Measurements from ENCODE around the gene VAMP8.

Gene VAMP8

DNA sequence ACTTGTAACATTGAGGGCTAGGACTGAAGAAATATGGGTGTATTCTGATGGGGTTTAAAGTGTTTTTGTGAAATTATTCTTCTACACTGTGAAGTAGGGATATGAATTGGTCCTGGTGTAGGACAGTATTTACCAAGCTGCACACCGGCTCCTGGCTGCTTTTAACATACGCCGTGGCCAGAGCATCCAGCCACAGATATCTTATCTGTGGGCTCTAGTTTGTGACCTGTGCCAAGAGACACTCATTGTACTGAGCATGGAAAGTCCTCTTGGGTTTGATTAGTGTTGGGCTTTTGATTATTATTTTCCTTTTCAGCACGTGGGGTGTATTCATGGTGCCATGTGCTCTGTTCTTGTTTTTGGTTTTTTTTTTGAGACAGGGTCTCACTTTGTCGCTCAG, 46.6 kb downstream of the VAMP8 start:
- no peak for ATAC-seq
- TF ChIP-seq, protein P1, sequence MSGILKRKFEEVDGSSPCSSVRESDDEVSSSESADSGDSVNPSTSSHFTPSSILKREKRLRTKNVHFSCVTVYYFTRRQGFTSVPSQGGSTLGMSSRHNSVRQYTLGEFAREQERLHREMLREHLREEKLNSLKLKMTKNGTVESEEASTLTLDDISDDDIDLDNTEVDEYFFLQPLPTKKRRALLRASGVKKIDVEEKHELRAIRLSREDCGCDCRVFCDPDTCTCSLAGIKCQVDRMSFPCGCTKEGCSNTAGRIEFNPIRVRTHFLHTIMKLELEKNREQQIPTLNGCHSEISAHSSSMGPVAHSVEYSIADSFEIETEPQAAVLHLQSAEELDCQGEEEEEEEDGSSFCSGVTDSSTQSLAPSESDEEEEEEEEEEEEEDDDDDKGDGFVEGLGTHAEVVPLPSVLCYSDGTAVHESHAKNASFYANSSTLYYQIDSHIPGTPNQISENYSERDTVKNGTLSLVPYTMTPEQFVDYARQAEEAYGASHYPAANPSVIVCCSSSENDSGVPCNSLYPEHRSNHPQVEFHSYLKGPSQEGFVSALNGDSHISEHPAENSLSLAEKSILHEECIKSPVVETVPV (CRISPR knock-in tag; IDR thresholded peaks at IDR 0.05): no peak
- TF ChIP-seq BACH2 (CRISPR knock-in tag; IDR thresholded peaks at IDR 0.05; ENCODE audit: borderline replicate concordance): no peak
- TF ChIP-seq, protein P2, sequence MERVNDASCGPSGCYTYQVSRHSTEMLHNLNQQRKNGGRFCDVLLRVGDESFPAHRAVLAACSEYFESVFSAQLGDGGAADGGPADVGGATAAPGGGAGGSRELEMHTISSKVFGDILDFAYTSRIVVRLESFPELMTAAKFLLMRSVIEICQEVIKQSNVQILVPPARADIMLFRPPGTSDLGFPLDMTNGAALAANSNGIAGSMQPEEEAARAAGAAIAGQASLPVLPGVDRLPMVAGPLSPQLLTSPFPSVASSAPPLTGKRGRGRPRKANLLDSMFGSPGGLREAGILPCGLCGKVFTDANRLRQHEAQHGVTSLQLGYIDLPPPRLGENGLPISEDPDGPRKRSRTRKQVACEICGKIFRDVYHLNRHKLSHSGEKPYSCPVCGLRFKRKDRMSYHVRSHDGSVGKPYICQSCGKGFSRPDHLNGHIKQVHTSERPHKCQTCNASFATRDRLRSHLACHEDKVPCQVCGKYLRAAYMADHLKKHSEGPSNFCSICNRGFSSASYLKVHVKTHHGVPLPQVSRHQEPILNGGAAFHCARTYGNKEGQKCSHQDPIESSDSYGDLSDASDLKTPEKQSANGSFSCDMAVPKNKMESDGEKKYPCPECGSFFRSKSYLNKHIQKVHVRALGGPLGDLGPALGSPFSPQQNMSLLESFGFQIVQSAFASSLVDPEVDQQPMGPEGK (CRISPR knock-in tag; IDR thresholded peaks at IDR 0.05; ENCODE audit: borderline replicate concordance): no peak
- TF ChIP-seq ZNF8 (CRISPR knock-in tag; IDR thresholded peaks at IDR 0.05): no peak
- TF ChIP-seq OSR1 (CRISPR knock-in tag; IDR thresholded peaks at IDR 0.05): no peak
- TF ChIP-seq, protein P3, sequence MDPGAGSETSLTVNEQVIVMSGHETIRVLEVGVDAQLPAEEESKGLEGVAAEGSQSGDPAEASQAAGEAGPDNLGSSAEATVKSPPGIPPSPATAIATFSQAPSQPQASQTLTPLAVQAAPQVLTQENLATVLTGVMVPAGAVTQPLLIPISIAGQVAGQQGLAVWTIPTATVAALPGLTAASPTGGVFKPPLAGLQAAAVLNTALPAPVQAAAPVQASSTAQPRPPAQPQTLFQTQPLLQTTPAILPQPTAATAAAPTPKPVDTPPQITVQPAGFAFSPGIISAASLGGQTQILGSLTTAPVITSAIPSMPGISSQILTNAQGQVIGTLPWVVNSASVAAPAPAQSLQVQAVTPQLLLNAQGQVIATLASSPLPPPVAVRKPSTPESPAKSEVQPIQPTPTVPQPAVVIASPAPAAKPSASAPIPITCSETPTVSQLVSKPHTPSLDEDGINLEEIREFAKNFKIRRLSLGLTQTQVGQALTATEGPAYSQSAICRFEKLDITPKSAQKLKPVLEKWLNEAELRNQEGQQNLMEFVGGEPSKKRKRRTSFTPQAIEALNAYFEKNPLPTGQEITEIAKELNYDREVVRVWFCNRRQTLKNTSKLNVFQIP (CRISPR knock-in tag; IDR thresholded peaks at IDR 0.05; ENCODE audit: borderline replicate concordance, low read depth): no peak
- TF ChIP-seq ARNTL (CRISPR knock-in tag; IDR thresholded peaks at IDR 0.05; ENCODE audit: borderline replicate concordance, low read depth): no peak
- TF ChIP-seq ESRRG (CRISPR knock-in tag; IDR thresholded peaks at IDR 0.05): no peak
- no peak for TF ChIP-seq ZNF70 (CRISPR knock-in tag; IDR thresholded peaks at IDR 0.05)
- TF ChIP-seq TCF4 (CRISPR knock-in tag; IDR thresholded peaks at IDR 0.05; ENCODE audit: borderline replicate concordance): no peak
- no peak for TF ChIP-seq ZFP30 (CRISPR knock-in tag; IDR thresholded peaks at IDR 0.05)
- TF ChIP-seq, protein P4, sequence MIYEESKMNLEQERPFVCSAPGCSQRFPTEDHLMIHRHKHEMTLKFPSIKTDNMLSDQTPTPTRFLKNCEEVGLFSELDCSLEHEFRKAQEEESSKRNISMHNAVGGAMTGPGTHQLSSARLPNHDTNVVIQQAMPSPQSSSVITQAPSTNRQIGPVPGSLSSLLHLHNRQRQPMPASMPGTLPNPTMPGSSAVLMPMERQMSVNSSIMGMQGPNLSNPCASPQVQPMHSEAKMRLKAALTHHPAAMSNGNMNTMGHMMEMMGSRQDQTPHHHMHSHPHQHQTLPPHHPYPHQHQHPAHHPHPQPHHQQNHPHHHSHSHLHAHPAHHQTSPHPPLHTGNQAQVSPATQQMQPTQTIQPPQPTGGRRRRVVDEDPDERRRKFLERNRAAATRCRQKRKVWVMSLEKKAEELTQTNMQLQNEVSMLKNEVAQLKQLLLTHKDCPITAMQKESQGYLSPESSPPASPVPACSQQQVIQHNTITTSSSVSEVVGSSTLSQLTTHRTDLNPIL (CRISPR knock-in tag; IDR thresholded peaks at IDR 0.05; ENCODE audit: low read depth): no peak

DNA sequence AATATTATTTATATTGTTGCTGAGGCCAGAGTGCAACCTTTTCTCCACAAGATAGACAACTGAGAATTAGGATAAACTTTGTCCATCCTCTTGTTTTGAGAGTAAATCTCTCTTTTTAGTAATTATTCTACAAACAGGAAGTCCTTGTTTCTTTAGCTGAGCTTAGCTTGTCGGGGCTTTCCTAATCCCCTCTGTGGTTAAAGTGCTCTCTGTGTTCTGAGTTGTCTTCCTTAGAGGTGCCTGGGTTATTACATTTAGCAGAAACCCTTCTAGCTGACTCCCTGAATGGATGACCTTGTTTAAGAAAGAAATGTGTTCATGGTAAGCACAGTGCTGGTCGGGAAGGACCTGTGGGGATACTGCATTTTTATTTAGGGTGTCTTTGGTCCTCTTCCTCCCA, 51.3 kb downstream of the VAMP8 start:
- no peak for TF ChIP-seq TOX (CRISPR knock-in tag; IDR thresholded peaks at IDR 0.05; ENCODE audit: borderline replicate concordance)
- TF ChIP-seq ISL1 (CRISPR knock-in tag; IDR thresholded peaks at IDR 0.05): no peak
- TF ChIP-seq GLIS3 (CRISPR knock-in tag; IDR thresholded peaks at IDR 0.05): no peak
- TF ChIP-seq ZFP30 (CRISPR knock-in tag; IDR thresholded peaks at IDR 0.05): no peak
- TF ChIP-seq, protein P1 (CRISPR knock-in tag; IDR thresholded peaks at IDR 0.05): no peak
- no peak for TF ChIP-seq TCF4 (CRISPR knock-in tag; IDR thresholded peaks at IDR 0.05; ENCODE audit: borderline replicate concordance)
- TF ChIP-seq, protein P5, sequence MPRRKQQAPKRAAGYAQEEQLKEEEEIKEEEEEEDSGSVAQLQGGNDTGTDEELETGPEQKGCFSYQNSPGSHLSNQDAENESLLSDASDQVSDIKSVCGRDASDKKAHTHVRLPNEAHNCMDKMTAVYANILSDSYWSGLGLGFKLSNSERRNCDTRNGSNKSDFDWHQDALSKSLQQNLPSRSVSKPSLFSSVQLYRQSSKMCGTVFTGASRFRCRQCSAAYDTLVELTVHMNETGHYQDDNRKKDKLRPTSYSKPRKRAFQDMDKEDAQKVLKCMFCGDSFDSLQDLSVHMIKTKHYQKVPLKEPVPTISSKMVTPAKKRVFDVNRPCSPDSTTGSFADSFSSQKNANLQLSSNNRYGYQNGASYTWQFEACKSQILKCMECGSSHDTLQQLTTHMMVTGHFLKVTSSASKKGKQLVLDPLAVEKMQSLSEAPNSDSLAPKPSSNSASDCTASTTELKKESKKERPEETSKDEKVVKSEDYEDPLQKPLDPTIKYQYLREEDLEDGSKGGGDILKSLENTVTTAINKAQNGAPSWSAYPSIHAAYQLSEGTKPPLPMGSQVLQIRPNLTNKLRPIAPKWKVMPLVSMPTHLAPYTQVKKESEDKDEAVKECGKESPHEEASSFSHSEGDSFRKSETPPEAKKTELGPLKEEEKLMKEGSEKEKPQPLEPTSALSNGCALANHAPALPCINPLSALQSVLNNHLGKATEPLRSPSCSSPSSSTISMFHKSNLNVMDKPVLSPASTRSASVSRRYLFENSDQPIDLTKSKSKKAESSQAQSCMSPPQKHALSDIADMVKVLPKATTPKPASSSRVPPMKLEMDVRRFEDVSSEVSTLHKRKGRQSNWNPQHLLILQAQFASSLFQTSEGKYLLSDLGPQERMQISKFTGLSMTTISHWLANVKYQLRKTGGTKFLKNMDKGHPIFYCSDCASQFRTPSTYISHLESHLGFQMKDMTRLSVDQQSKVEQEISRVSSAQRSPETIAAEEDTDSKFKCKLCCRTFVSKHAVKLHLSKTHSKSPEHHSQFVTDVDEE (CRISPR knock-in tag; IDR thresholded peaks at IDR 0.05): no peak
- no peak for TF ChIP-seq ZFP3 (CRISPR knock-in tag; IDR thresholded peaks at IDR 0.05)
- no peak for TF ChIP-seq RARB (CRISPR knock-in tag; IDR thresholded peaks at IDR 0.05)
- TF ChIP-seq, protein P4 (CRISPR knock-in tag; IDR thresholded peaks at IDR 0.05; ENCODE audit: low read depth): no peak
- no peak for TF ChIP-seq CSDC2 (CRISPR knock-in tag; IDR thresholded peaks at IDR 0.05)
- TF ChIP-seq OSR1 (CRISPR knock-in tag; IDR thresholded peaks at IDR 0.05): no peak
- TF ChIP-seq ZNF8 (CRISPR knock-in tag; IDR thresholded peaks at IDR 0.05): no peak
- TF ChIP-seq BACH2 (CRISPR knock-in tag; IDR thresholded peaks at IDR 0.05; ENCODE audit: borderline replicate concordance): no peak
- TF ChIP-seq, protein P3 (CRISPR knock-in tag; IDR thresholded peaks at IDR 0.05; ENCODE audit: borderline replicate concordance, low read depth): no peak
- no peak for TF ChIP-seq ARNTL (CRISPR knock-in tag; IDR thresholded peaks at IDR 0.05; ENCODE audit: borderline replicate concordance, low read depth)
- TF ChIP-seq, protein P2 (CRISPR knock-in tag; IDR thresholded peaks at IDR 0.05; ENCODE audit: borderline replicate concordance): no peak
- TF ChIP-seq ZNF70 (CRISPR knock-in tag; IDR thresholded peaks at IDR 0.05): no peak
- TF ChIP-seq ZC3H10 (CRISPR knock-in tag; IDR thresholded peaks at IDR 0.05): no peak
- no peak for TF ChIP-seq PPARA (CRISPR knock-in tag; IDR thresholded peaks at IDR 0.05; ENCODE audit: borderline replicate concordance)
- ATAC-seq: no peak

All from SK-N-SH treated with all-trans-retinoic acid at 6 μM for 48 hours (cell line).